NCI-H2081 (cell line): ENCODE results near the gene LRRN2.

Experiments
- DNase-seq, 2 experiments: peaks; one replicate each; lab custom pipeline; 2025; lab: John Stamatoyannopoulos, UW

Gene LRRN2

DNA sequence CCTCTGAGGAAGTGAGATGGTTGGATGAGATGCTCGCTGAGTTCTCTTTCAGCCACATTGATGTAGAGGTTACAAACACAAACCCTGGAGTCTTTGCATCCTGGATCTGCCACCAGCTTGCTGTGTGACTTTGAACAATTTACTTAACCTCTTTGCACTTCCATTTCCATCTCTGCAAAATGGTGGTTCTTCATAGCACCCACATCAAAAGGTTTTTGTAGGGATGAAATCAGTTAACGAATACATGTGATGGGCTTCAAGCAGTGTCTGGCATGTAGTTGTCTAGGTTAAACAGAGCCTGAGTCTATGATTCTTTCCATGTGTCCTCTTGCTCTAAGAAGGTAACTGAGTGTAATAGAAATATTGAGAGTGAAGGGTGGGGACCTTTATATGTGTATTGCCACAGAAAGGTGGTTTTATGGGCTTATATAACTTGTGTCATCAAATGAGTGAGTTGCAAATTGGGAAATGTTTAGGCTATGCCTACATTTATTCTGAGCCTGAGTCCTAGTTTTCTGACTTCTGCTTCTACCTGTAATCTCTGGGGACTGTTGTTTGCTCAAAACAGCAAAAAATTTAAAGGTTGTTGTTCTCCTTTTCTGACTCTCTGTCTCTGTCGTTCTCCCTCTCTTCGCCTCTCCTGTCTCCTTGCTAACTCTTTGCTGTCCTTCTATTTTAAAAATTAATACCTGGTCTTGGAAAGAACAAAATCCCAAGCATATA, 27.3 kb upstream of the LRRN2 start:
- DNase-seq = no peak

GRCh38 chr1:204711947-204712701, 26.6 kb upstream of the LRRN2 start:
- peak; percentile 48 to 79 for DNase-seq

DNA sequence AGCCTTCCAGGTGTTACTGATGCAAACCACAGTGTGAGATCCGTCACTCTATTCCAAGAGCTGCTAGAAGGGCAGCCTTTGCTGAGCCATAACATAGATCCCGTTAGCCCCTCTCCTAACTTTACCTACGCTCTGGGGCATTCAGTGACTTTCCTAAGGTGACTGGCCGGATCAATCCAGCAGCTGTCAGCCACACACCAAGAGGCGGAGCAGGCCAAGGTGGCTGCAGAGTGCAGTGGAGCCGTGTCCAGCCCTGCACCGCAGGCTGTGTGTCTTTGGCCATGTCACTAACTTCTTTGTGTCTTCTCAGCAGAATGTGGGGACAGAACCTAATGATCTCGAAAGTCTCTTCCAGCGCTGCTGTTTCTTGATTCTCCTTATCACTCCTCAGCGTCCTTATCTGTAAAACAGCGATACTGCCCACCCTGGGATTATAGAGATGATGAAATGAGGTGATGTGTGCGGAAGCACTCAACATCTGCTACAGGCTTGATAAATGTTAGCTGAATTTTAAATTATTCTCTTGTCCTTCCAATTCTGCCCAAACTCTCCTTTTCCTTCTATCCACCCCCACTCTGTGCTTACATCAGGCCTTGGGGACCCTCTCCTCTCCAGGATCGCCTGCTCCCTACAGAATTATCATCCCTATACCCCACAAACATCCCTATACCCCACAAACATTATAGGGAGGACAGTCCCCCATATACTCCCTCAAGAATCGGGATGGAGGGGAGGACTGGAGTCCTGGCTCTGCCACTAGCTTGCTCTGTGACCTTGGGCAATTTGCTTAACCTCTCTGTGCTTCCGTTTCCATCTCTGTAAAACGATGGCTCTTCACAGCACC, 25.8 kb upstream of the LRRN2 start:
- no peak for DNase-seq

- DNase-seq = no peak
These were observed 24.7 kb upstream of the LRRN2 start for GRCh38 chr1:204709960-204710912.

DNA sequence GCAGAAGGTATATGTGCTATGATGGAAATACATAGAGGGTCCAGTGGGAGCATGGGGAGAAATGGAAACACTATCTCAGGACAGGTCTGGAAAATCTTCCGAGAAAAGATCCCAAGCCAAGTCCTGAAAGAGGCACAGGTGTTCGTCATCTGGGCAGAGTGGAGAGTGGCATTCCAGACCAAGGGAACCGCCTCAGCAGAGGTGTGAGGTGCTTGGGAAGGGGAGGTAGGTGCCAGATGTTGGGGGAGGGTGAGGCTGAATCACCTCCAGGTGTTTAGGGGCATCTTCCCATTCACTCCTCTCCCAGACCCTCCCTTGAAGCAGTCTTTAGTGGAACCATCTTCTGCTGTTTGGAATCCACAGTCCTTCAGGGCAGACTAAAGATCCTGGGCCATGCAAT, 23.5 kb upstream of the LRRN2 start:
- DNase-seq = no peak

DNA sequence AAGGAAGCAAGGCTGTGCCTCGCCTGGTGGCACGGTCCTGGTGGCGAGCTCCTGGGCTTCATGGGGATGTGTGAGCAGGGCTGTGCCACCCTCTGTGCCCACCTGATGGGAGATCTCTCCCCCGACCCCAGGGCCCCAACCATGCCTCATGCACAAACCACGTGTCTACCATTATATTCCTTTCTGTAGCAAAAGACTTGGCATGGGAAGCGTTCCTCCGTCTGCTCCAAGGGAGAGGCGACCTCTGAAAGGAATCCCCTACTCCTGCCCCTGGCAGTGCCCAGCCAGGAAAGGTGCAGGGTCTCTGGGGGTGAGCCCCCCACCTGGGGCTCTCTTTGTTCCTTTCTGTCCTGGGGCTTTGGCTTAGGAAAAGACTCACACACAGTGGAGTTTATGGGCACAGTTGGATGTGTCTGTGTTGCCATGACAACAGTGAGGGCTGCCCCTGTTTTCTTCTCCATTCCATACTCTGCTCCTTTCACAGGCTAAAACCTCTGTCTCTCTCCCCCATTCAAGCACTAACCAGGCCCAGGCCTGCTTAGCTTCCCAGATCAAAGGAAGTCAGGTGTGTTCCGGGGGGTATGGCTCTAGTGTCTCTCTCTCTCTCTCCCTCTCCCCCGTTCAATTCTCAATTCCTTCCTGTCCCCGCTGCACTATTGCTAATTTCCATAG, 21.4 kb upstream of the LRRN2 start:
- DNase-seq = no peak

DNA sequence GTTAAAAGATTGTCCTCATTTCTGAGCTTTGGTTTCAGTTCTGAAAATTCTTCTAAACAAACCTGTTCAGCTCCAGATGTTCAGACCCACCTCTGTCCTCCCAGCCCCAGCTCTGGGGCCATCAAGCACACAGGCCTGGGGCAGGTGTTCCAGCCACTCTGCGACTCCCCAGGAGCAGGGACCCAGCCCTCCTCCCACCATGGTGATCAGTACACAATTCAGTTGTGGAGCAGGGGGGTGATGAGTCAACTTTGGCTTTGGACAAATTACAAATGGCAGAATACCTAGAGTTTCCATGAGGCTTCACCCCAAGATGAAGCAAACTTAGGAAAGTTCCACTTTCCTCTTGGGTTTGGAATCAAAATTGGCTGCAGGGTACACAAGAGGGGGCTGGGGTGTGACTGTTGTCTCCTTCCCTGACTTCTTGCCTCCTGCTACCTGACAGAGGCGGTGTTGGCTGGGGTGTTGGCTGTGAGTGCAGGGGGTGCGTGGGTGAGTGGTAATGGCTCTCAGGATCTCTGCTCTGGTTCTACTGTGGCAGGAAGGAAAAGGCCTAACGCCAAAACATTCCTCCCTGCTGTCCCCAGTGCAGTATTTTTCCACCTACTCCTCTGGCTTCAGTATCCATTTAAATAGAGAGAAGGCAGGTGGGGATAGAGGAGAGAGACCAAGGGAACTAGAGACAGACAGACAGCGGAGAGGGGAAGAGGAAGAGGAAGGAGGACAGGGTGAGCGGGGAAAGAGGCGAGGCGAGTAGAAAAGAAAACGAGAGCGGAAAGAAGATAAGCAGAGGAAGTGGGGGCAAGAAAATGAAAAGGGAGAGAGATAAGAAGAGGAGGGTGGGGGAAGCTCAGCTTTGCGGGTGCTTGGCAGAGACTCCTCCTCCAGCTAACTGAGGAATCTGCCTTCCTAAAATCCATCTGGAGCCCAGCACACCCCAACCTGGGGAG, 20.6 kb upstream of the LRRN2 start:
- no peak for DNase-seq

- DNase-seq = no peak
These were observed 19.9 kb upstream of the LRRN2 start for GRCh38 chr1:204705493-204705811.

GRCh38 chr1:204704794-204705492, 19.4 kb upstream of the LRRN2 start:
- DNase-seq = no peak

DNA sequence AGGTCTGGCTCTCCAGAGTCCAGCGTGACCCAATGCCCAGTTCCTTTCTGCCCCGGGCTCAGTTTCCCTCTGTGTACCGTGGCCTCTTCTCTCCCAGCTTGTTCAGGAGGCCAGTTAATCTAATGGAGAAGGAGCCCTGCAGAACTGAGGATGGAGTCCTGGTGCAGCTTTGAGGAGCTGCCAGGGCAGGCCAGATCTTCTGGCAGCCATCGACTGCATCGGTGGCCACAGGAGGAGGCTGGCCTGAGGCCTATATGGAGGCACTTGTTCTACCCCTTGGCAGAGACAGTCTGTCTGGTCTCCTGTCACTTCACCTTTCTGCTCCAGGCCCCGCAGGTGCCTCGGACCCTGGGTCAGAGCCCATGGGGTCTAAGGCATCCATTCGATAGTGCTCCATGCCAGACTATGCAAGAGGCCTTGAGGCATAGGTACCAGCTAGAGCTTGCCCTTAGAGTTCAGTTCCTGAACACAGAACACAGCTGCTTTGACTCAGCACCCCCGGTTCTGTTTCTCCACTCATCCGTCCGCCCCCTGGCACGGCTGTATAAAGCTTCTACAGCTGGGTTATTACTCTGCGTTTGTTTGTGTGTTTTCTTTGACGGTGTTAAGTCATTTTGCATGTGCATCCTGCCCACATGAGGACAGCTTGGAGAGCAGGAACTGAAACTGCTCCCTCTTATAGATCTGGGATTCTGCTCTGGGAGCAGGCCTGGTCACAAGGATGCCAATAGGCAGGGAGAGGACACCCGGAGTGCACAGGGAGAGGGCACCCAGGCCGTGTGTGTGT, 18.5 kb upstream of the LRRN2 start:
- DNase-seq = no peak

- no peak for DNase-seq
These were observed 17.7 kb upstream of the LRRN2 start for GRCh38 chr1:204703268-204703664.

DNA sequence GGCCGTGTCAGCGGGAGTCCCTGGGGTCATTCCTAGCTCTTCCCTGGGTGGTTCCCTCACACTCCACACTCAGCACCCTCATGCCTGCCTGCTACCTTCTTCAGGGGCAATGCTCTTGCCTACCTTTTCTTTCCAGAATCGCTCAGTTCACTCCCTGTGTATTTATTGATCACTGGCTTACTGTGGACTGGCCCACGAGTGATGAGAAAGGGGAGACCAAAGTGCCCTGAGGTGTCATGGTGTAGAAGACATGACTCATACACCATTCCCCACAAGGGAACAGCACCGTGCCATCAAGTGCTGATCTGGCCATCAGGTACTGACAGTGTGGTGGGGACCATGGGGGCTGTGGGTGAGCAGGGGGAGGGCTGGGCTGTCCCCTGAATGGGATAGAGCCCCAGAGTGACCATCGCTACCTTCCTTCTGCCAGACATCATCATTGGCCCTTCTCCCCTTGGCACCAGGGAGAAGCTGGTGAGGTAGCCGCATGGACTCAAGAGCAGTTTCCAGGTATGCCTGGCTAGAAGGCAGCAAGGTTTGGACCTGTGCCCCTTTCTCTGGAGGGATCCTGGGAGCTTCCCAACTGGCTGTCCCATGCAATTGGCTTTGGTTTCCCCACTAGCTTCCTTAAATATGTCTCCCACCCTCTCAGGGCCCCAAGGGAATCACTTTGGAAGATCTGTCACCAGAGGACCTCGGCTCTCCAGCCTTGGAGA, 17.2 kb upstream of the LRRN2 start:
- DNase-seq = no peak

GRCh38 chr1:204701229-204701628, 15.7 kb upstream of the LRRN2 start:
- DNase-seq = no peak

- no peak for DNase-seq
These were observed 12.4 kb upstream of the LRRN2 start for GRCh38 chr1:204697893-204698292.

- DNase-seq = no peak
These were observed 11.1 kb upstream of the LRRN2 start for GRCh38 chr1:204696606-204697005.

DNA sequence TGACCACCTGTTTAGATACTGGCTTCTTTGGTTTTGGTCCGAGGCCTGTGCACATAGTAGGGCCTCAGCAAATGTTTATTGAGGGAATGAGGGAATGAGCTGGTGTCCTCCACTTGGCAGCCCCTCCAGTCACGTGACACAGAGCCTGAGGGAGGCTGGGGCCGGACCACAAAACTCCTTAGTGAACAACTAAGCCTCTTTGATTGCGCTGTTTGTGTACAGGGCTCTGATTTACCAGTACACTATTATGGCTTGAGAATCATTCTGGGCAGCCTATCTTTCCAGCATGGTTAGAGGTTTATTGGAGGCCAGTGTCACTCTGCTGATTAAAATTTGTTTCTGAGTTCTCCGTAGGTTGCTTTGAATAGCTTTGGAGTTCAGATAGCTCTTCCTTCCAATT, 10.2 kb upstream of the LRRN2 start:
- DNase-seq = no peak

GRCh38 chr1:204694145-204694544, 8.6 kb upstream of the LRRN2 start:
- no peak for DNase-seq

DNA sequence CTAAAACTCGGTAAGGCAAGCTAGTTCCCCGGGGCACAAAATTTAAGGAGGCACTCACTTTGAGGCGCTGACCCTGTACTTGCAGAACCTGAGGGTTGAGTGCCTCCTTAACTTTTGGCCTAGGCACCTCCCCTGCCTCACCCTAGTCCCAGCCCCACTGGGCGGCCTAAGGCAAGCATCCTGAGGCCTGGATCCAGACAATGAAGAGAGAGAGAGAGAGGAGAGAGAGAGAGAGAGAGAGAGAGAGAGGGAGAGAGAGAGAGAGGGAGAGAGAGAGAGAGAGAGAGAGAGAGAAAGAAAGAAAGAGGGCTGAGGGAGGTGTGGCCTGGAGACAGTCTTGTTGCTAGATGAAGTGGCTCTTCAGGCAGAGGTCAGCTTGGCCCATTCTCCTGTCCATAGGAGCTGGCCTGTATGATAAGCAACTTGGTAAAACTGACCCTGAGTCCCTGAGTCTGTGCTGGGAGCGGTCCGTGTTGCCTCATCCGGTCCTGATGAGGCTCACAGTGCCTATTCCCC, 7.4 kb upstream of the LRRN2 start:
- DNase-seq = no peak
